PFSK-1 (cell line): ENCODE results near the gene AKIRIN2.

Experiments
- REST ChIP-seq, 2 experiments: IDR thresholded peaks; 2 replicates each; pipeline versions ENCODE4 v1.6.1 to v1.8.0; 2011 to 2012; ENCODE audit warnings: low read depth in 2 of 2, low read length in 2 of 2, control low read depth in 1 of 2, inconsistent platforms in 1 of 2, mild to moderate bottlenecking in 1 of 2, moderate library complexity in 1 of 2; ENCODE audit not compliant: insufficient read depth in 1 of 2
- TAF1 ChIP-seq: IDR thresholded peaks from 2 replicates; pipeline ENCODE4 v1.6.1; 2012; ENCODE audit warnings: low read length, control low read depth, borderline replicate concordance; ENCODE audit not compliant: insufficient read depth

- no peak for TF ChIP-seq TAF1
- TF ChIP-seq REST (IDR thresholded peaks at IDR 0.05; ENCODE audit: insufficient read depth in 1 of 2, low read depth in 2 of 2, low read length in 2 of 2): no peak
Measured at GRCh38 chr6:87692086-87692485, 9.9 kb downstream of the AKIRIN2 start.
